GM06990 (cell line): ENCODE measurements around the gene NAXE.
"Not testable (repeated sequence)": the region's sequence is repeated elsewhere in the genome, so short reads cannot be mapped to it uniquely, and the experiment has no call there.

ENCODE experiments used
- DNase-seq: peaks from one replicate; pipeline ENCODE4 v3.0.0-alpha.2; 2011; ENCODE audit not compliant: insufficient read length; ENCODE audit errors: extremely low read depth
- H3K27me3 ChIP-seq: replicated peaks from 2 replicates; pipeline ENCODE4 v1.6.0; 2011; ENCODE audit warnings: low read length; ENCODE audit not compliant: control insufficient read depth, insufficient read depth
- H3K36me3 ChIP-seq: 2 replicates; pipeline ENCODE4 v1.5.1; 2011; ENCODE audit warnings: low read length; ENCODE audit not compliant: control insufficient read depth, insufficient read depth
- H3K4me3 ChIP-seq: replicated peaks from 2 replicates; pipeline ENCODE4 v1.5.1; 2011; ENCODE audit warnings: low read depth, mild to moderate bottlenecking, control low read depth, low read length
- TF ChIP-seq, protein P1 (sequence below): IDR thresholded peaks from 2 replicates; pipeline ENCODE4 v1.5.1; 2011; ENCODE audit warnings: low read length, control low read depth, mild to moderate bottlenecking, inconsistent platforms; ENCODE audit not compliant: insufficient read depth, poor library complexity, severe bottlenecking

NAXE gene

DNA sequence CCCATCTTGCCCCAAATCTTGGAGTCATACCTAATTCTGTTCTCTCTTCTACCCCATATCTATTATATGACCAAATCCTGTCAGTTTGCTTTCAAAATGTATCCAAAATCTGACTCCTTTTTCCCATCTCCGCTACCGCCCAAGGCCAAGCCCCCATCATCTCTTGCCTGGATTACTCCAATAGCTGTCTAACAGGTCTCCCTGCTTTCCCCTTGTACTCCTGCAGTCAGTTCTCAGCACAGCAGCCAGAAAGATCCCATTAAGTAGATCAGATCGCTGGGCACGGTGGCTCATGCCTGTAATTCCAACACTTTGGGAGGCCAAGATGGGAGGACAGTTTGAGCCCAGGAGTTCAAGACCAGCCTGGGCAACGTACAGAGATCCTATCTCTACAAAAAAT, 39.1 kb upstream of the NAXE start:
- TF ChIP-seq, protein P1, sequence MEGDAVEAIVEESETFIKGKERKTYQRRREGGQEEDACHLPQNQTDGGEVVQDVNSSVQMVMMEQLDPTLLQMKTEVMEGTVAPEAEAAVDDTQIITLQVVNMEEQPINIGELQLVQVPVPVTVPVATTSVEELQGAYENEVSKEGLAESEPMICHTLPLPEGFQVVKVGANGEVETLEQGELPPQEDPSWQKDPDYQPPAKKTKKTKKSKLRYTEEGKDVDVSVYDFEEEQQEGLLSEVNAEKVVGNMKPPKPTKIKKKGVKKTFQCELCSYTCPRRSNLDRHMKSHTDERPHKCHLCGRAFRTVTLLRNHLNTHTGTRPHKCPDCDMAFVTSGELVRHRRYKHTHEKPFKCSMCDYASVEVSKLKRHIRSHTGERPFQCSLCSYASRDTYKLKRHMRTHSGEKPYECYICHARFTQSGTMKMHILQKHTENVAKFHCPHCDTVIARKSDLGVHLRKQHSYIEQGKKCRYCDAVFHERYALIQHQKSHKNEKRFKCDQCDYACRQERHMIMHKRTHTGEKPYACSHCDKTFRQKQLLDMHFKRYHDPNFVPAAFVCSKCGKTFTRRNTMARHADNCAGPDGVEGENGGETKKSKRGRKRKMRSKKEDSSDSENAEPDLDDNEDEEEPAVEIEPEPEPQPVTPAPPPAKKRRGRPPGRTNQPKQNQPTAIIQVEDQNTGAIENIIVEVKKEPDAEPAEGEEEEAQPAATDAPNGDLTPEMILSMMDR: no peak
- Histone ChIP-seq H3K36me3 (peaks cover 5% of the 10 kb centered on the region), H3K27me3 (no peaks in the 10 kb centered on the region), H3K4me3 (no peak overlapping the region)
- no peak for DNase-seq

DNA sequence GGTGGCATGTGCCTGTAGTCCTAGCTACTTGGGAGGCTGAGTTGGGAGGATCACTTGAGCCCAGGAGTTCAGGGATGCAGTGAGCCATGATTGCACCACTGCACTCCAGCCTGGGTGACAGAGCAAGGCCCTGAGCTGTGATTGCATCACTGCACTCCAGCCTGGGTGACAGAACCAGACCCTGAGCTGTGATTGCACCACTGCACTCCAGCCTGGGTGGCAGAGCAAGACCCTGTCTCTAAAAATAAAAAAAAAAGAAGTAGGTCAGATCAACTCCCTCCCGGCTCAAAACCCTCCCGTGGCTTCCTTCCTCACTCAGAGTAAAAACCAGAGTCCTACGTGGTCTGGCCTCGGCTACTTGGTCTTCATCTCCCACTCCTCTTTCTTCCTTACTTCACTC, 38.6 kb upstream of the NAXE start:
- DNase-seq, H3K4me3 ChIP-seq, H3K27me3 ChIP-seq, H3K36me3 ChIP-seq: not testable (repeated sequence)

DNA sequence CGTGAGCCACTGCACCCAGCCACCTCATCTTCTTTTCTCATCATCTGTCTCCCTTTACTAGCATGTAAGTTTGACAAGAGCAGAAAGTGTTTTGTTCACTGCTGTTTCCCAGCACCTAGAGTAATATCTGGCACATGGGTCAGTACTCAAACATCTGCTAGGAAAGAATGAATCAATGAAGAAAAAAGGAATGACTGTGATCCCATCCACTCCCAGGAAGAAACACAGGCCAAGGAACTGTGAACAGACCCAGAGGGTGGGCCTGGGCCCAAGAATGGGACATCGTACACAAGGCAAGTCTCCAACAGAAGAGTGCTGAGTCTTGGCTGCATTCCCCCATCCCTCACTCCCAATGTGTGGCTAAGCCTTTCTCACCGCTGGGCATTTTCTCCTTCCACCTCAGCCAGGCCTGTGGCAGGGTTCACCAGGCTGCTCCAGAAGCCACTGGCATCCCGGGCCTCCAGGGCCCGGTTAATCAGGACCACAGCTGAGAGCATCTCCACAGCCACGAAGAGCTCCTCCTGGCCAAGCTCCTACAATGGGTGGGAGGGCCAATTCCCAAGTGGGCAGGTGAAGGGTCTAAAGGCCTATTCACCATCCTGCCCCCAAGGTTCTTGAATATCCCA, 37.6 kb upstream of the NAXE start:
- Histone ChIP-seq H3K4me3 (no peak overlapping the region), H3K36me3 (peaks cover 5% of the 10 kb centered on the region), H3K27me3 (no peaks in the 10 kb centered on the region)
- DNase-seq: no peak
- TF ChIP-seq, protein P1: no peak

DNA sequence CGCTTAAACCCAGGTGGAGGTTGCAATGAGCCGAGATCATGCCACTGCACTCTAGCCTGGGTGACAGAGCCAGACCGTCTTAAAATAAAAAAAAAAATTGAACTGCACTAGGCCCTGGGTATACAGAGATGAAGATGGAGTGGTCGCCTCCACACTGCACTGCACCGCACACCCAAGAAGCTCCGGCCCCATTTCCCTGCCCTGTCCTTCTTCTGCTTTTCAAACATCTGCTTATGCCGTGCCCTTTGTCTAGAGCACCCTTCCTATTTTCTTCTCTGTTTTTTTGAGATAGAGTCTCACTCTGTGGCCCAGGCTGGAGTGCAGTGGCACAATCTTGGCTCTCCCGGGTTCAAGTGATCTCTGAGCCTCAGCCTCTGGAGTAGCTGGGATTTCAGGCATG, 36.6 kb upstream of the NAXE start:
- Histone ChIP-seq H3K36me3 (peaks cover 4% of the 10 kb centered on the region), H3K27me3 (no peaks in the 10 kb centered on the region), H3K4me3 (no peak overlapping the region)
- TF ChIP-seq, protein P1: no peak
- no peak for DNase-seq

DNA sequence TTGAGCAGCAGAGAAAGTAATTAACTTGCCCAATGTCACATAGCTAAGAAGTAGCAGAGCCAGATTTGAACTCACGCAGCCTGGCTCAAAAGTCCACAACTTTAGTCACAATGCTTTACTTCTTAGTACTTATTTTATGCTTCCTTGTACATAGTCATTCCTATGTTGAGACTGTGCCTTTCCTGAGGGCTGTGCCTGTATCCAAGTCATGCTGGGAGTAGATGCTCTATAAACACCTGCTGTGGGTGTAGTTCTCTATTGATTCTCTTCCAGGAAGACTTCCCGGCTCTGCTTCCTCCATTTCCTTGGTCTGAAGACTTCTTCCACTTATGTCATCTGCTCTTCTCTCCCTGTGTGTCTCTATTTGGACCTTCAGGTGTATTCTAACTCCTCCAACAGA, 35.9 kb upstream of the NAXE start:
- no peak for DNase-seq
- Histone ChIP-seq H3K27me3 (no peaks in the 10 kb centered on the region), H3K4me3 (no peak overlapping the region), H3K36me3 (peaks cover 1% of the 10 kb centered on the region)
- TF ChIP-seq, protein P1: no peak

DNA sequence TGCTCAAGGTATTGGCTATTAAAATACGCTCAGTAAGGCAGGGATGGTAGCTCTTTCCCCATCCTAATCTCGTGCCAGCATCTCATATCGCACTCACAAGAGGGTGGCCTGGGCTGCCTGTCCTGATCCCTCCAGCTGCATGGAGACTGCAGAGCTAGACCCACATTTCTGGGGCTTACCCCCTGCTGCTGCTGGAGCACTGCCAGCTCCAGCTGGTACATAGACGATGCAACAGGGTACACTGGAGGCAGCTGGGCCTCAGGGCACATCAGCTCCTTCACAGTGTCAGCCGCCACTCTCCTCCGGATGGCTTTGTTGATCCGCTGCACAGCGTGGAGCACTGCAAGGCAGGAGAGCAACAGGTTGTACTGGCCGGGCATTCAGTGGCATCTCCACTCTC, 35.2 kb upstream of the NAXE start:
- Histone ChIP-seq H3K4me3 (no peak overlapping the region), H3K36me3 (peaks cover 1% of the 10 kb centered on the region), H3K27me3 (no peaks in the 10 kb centered on the region)
- TF ChIP-seq, protein P1: no peak
- no peak for DNase-seq
